ENCODE data around the gene KLHL7.

DNA sequence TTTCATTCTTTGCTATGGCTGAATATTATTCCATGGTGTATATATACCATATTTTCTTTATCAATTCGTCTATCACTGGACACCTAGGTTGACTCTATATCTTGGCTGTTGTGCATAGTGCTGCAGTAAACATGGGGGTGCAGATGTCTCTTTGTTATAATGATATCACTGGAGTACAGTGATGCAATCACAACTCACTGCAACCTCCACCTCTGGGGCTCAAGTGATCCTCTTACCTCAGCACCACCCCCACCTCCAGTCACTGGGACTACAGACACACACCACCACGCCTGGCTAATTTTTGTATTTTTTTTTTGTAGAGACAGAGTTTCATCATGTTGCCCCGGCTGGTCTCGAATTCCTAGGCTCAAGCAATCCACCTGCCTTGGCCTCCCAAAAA, 15.6 kb downstream of the KLHL7 start:
- TF ChIP-seq, protein P1, sequence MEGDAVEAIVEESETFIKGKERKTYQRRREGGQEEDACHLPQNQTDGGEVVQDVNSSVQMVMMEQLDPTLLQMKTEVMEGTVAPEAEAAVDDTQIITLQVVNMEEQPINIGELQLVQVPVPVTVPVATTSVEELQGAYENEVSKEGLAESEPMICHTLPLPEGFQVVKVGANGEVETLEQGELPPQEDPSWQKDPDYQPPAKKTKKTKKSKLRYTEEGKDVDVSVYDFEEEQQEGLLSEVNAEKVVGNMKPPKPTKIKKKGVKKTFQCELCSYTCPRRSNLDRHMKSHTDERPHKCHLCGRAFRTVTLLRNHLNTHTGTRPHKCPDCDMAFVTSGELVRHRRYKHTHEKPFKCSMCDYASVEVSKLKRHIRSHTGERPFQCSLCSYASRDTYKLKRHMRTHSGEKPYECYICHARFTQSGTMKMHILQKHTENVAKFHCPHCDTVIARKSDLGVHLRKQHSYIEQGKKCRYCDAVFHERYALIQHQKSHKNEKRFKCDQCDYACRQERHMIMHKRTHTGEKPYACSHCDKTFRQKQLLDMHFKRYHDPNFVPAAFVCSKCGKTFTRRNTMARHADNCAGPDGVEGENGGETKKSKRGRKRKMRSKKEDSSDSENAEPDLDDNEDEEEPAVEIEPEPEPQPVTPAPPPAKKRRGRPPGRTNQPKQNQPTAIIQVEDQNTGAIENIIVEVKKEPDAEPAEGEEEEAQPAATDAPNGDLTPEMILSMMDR (conservative IDR thresholded peaks at IDR 0.05; ENCODE audit: low read depth, low read length) = no peak
- no peak for TF ChIP-seq EZH2 (IDR thresholded peaks at IDR 0.05; ENCODE audit: borderline replicate concordance, low read depth, low read length, poor library complexity, severe bottlenecking)
